ENCODE data around the gene SLC30A1. TPM values are rescaled to one million over a fixed set of nuclear protein-coding genes. Genes with fewer than 3 reads are reported as not detected.

The SLC30A1 gene
- total RNA-seq, 2 donors from 2014 or later, result 18.5 to 28.0 TPM

- H3K4me3 ChIP-seq, result no peak overlapping the region
- intact Hi-C loops (cut with DNase I), result no loop called here
- H3K27me3 ChIP-seq, result no peaks in the 10 kb centered on the region
- TF ChIP-seq, protein P1, sequence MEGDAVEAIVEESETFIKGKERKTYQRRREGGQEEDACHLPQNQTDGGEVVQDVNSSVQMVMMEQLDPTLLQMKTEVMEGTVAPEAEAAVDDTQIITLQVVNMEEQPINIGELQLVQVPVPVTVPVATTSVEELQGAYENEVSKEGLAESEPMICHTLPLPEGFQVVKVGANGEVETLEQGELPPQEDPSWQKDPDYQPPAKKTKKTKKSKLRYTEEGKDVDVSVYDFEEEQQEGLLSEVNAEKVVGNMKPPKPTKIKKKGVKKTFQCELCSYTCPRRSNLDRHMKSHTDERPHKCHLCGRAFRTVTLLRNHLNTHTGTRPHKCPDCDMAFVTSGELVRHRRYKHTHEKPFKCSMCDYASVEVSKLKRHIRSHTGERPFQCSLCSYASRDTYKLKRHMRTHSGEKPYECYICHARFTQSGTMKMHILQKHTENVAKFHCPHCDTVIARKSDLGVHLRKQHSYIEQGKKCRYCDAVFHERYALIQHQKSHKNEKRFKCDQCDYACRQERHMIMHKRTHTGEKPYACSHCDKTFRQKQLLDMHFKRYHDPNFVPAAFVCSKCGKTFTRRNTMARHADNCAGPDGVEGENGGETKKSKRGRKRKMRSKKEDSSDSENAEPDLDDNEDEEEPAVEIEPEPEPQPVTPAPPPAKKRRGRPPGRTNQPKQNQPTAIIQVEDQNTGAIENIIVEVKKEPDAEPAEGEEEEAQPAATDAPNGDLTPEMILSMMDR (IDR thresholded peaks at IDR 0.05), result no peak
- H3K9ac ChIP-seq (ENCODE audit: low read depth in 2 of 2, low read length in 2 of 2), result no peak overlapping the region
- no peaks in the 10 kb centered on the region for H3K36me3 ChIP-seq
- H3K9me3 ChIP-seq, result no peaks in the 10 kb centered on the region
- no peak for DNase-seq
- no peaks in the 10 kb centered on the region for H3K4me1 ChIP-seq
- H3K27ac ChIP-seq, result no peak overlapping the region
Observed at GRCh38 chr1:211538287-211538686, 40.7 kb downstream of the SLC30A1 start.

- H3K27ac ChIP-seq, result no peak overlapping the region
- intact Hi-C loops (cut with DNase I), result no loop called here
- no peaks in the 10 kb centered on the region for H3K27me3 ChIP-seq
- H3K36me3 ChIP-seq, result no peaks in the 10 kb centered on the region
- TF ChIP-seq, protein P1 (IDR thresholded peaks at IDR 0.05), result no peak
- H3K4me3 ChIP-seq, result no peak overlapping the region
- no peak for DNase-seq
- no peak overlapping the region for H3K9ac ChIP-seq (ENCODE audit: low read depth in 2 of 2, low read length in 2 of 2)
- no peaks in the 10 kb centered on the region for H3K9me3 ChIP-seq
- no peaks in the 10 kb centered on the region for H3K4me1 ChIP-seq
Observed at GRCh38 chr1:211537253-211537652, 41.7 kb downstream of the SLC30A1 start.

GRCh38 chr1:211536606-211537005 lies 42.4 kb downstream of the SLC30A1 start:
- Histone ChIP-seq H3K27ac (no peak overlapping the region), H3K36me3 (no peaks in the 10 kb centered on the region), H3K4me3 (no peak overlapping the region), H3K9me3 (no peaks in the 10 kb centered on the region), H3K9ac (ENCODE audit: low read depth in 2 of 2, low read length in 2 of 2) (no peak overlapping the region), H3K27me3 (no peaks in the 10 kb centered on the region), H3K4me1 (no peaks in the 10 kb centered on the region)
- TF ChIP-seq, protein P1 (IDR thresholded peaks at IDR 0.05), result no peak
- DNase-seq, result no peak
- intact Hi-C loops (cut with DNase I), result no loop called here

- H3K4me3 ChIP-seq, result no peak overlapping the region
- no peak for DNase-seq
- TF ChIP-seq, protein P1 (IDR thresholded peaks at IDR 0.05), result no peak
- no peak overlapping the region for H3K27ac ChIP-seq
- H3K36me3 ChIP-seq, result no peaks in the 10 kb centered on the region
- H3K9me3 ChIP-seq, result no peaks in the 10 kb centered on the region
- intact Hi-C loops (cut with DNase I), result no loop called here
- H3K27me3 ChIP-seq, result no peaks in the 10 kb centered on the region
- H3K9ac ChIP-seq (ENCODE audit: low read depth in 2 of 2, low read length in 2 of 2), result no peak overlapping the region
- H3K4me1 ChIP-seq, result no peaks in the 10 kb centered on the region
Observed at GRCh38 chr1:211535346-211535745, 43.6 kb downstream of the SLC30A1 start.

GRCh38 chr1:211534545-211535291 lies 44.2 kb downstream of the SLC30A1 start:
- Histone ChIP-seq H3K4me1 (no peaks in the 10 kb centered on the region), H3K27ac (no peak overlapping the region), H3K9ac (ENCODE audit: low read depth in 2 of 2, low read length in 2 of 2) (no peak overlapping the region), H3K4me3 (no peak overlapping the region), H3K9me3 (no peaks in the 10 kb centered on the region), H3K27me3 (no peaks in the 10 kb centered on the region), H3K36me3 (no peaks in the 10 kb centered on the region)
- intact Hi-C loops (cut with DNase I), result no loop called here
- DNase-seq, result no peak
- TF ChIP-seq, protein P1 (IDR thresholded peaks at IDR 0.05), result no peak

All from colonic mucosa (tissue), 4 donors.